Neural cell (in vitro differentiated cells): Measurements from ENCODE around the gene TSPAN4. TPM values are rescaled to one million over a fixed set of nuclear protein-coding genes. Genes with fewer than 3 reads are reported as not detected.

Source experiments
- H2AFZ ChIP-seq: fragments of 200-600, 300-800 bp; sonication (generic), shearing (Covaris generic); 2 replicates; pipeline ENCODE4 v1.6.0; 2014; ENCODE audit warnings: low read depth, mild to moderate bottlenecking, antibody characterized with exemption, low read length, moderate library complexity
- H3F3A ChIP-seq: fragments of 200-600 bp; shearing (Covaris generic); 2 replicates; pipeline ENCODE4 v1.6.1; 2016; ENCODE audit warnings: mild to moderate bottlenecking, moderate library complexity, mixed read lengths, antibody characterized with exemption, low read length; ENCODE audit not compliant: insufficient read depth, poor library complexity, severe bottlenecking
- H3K27ac ChIP-seq: fragments of 200-600, 300-800 bp; sonication (generic), shearing (Covaris generic); 2 replicates; pipeline ENCODE4 v1.5.1; 2014; ENCODE audit warnings: mild to moderate bottlenecking, low read length, moderate library complexity
- H3K27me3 ChIP-seq: fragments of 300-800, 200-600 bp; sonication (generic), shearing (Covaris generic); 2 replicates; pipeline ENCODE4 v1.6.0; 2014; ENCODE audit warnings: mild to moderate bottlenecking, low read depth, low read length, moderate library complexity; ENCODE audit not compliant: insufficient read depth
- H3K36me3 ChIP-seq: fragments of 300-800, 200-600 bp; sonication (generic), shearing (Covaris generic); 2 replicates; pipeline ENCODE4 v1.5.1; 2014; ENCODE audit warnings: mild to moderate bottlenecking, antibody characterized with exemption, low read length, moderate library complexity; ENCODE audit not compliant: insufficient read depth
- H3K4me2 ChIP-seq: fragments of 300-800, 200-600 bp; sonication (generic), shearing (Covaris generic); 2 replicates; pipeline ENCODE4 v1.6.0; 2014; ENCODE audit warnings: mild to moderate bottlenecking, low read length
- H3K4me3 ChIP-seq: fragments of 300-800, 200-600 bp; sonication (generic), shearing (Covaris generic); 2 replicates; pipeline ENCODE4 v1.5.1; 2014; ENCODE audit warnings: mild to moderate bottlenecking, low read length, moderate library complexity
- H3K79me2 ChIP-seq: fragments of 200-600 bp; shearing (Covaris generic); replicated peaks from 2 replicates; pipeline ENCODE4 v1.6.0; 2014; ENCODE audit warnings: mild to moderate bottlenecking, low read length, moderate library complexity; ENCODE audit not compliant: insufficient read depth
- H3K9ac ChIP-seq: fragments of 300-800, 200-600 bp; sonication (generic), shearing (Covaris generic); 2 replicates; pipeline ENCODE4 v1.6.1; 2016; ENCODE audit warnings: mild to moderate bottlenecking, low read length, mixed read lengths
- H3K9me2 ChIP-seq: fragments of 200-600 bp; shearing (Covaris generic); 2 replicates; pipeline ENCODE4 v1.6.1; 2016; ENCODE audit warnings: mild to moderate bottlenecking, low read length, mixed read lengths; ENCODE audit not compliant: insufficient read depth
- H3K9me3 ChIP-seq: fragments of 200-600, 300-800 bp; sonication (generic), shearing (Covaris generic); 2 replicates; pipeline ENCODE4 v1.6.1; 2016; ENCODE audit warnings: mild to moderate bottlenecking, mixed run types, low read length, moderate library complexity, mixed read lengths
- H4K20me1 ChIP-seq: fragments of 200-600 bp; shearing (Covaris generic); 2 replicates; pipeline ENCODE4 v1.6.1; 2016; ENCODE audit warnings: mild to moderate bottlenecking, mixed run types; ENCODE audit not compliant: insufficient read depth
- EP300 ChIP-seq: fragments of 450-650 bp; conservative IDR thresholded peaks from 2 replicates; pipeline ENCODE4 v1.6.1; 2014; ENCODE audit warnings: antibody characterized with exemption, mild to moderate bottlenecking, moderate library complexity; ENCODE audit not compliant: poor library complexity, severe bottlenecking
- EZH2 ChIP-seq: fragments of 200-600, 300-800 bp; shearing (Covaris generic), sonication (generic); IDR thresholded peaks from 2 replicates; pipeline ENCODE4 v1.6.1; 2014; ENCODE audit warnings: antibody characterized with exemption, low read length, borderline replicate concordance, mild to moderate bottlenecking; ENCODE audit not compliant: insufficient read depth, poor library complexity, severe bottlenecking
- MXI1 ChIP-seq: fragments of 450-650 bp; conservative IDR thresholded peaks from 2 replicates; pipeline ENCODE4 v1.6.1; 2014; ENCODE audit warnings: antibody characterized with exemption, mild to moderate bottlenecking; ENCODE audit not compliant: poor library complexity, severe bottlenecking
- POLR2AphosphoS5 ChIP-seq: IDR thresholded peaks from 2 replicates; pipeline ENCODE4 v1.6.1; 2012
- RAD21 ChIP-seq: fragments of 450-650 bp; conservative IDR thresholded peaks from 2 replicates; pipeline ENCODE4 v1.6.1; 2014; ENCODE audit warnings: antibody characterized with exemption, mild to moderate bottlenecking, moderate library complexity
- SMC3 ChIP-seq: fragments of 450-650 bp; conservative IDR thresholded peaks from 2 replicates; pipeline ENCODE4 v1.6.1; 2014; ENCODE audit warnings: antibody characterized with exemption, mild to moderate bottlenecking, moderate library complexity; ENCODE audit not compliant: poor library complexity
- TAF1 ChIP-seq: IDR thresholded peaks from 2 replicates; pipeline ENCODE4 v1.6.1; 2012; ENCODE audit warnings: low read depth
- polyA plus RNA-seq: library from polyadenylated mRNA; depleted of rRNA; stranded (reverse); fragments of >200 nt; gene quantifications from 2 replicates; pipeline ENCODE4 v1.2.3, GENCODE V29; 2014
- TF ChIP-seq, protein P1 (sequence below): fragments of 450-650 bp; IDR thresholded peaks from 2 replicates; pipeline ENCODE4 v1.5.1; 2014; ENCODE audit warnings: antibody characterized with exemption, mild to moderate bottlenecking, moderate library complexity; ENCODE audit not compliant: poor library complexity, severe bottlenecking
- TF ChIP-seq, protein P2 (sequence below): IDR thresholded peaks from 2 replicates; pipeline ENCODE4 v1.6.1; 2012; ENCODE audit warnings: borderline replicate concordance

TSPAN4 gene
- polyA plus RNA-seq, 1 donor from 2014 or later, result 68.1 TPM

DNA sequence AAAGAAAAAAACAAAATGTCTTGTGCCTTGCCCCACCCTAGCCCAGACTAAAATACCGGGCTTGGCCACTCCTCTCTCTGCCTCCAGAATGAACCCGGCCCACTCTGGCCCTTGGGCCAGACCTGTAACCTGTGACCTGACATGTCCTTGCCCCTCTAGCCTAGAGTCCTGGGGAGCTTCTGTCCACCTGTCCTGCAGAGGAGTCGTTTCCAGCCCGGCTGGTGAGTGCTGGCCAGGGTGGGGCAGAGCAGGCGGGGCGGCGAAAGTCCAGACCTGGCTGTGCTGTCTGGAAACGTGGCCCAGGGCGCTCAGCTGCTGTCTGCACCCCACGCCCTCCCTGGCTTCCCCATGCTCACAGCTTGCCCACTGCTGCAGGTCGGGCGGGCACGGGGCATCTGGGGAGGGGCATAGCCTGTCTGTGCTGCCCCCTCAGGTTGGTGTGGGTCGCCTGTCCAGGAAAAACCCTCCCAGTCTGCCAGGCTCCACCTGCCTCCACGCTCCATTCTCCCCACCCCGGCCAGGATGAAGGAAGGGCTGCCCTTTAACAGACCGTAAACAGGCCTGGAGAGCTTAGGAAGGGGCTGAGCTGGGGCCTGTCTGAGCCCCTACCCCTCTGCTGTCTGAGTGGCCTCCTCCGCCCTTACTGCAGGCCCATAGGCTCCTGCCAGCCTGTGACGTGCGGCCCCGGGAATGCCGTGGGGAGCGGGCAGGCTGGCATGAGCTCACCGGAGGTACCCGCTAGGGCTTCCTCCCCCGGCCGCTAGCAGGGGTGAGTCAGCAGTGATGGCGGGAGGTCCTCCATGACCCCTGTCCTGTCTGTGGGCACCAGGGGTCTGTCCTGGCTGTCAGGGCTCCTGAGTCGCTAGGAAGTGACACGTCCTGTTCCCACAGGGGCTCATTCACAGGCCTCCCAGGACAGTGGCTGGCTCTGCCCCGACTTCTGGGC lies 8.0 kb upstream of the TSPAN4 start:
- no peak overlapping the region for H3K4me2 ChIP-seq
- no peaks in the 10 kb centered on the region for H3K36me3 ChIP-seq
- H3K9me3 ChIP-seq, result no peaks in the 10 kb centered on the region
- no peak overlapping the region for H3K4me3 ChIP-seq
- no peak overlapping the region for H3K9ac ChIP-seq
- H3K79me2 ChIP-seq, result no peaks in the 10 kb centered on the region
- H3K27ac ChIP-seq, result no peak overlapping the region
- no peaks in the 10 kb centered on the region for H3F3A ChIP-seq
- H3K9me2 ChIP-seq, result no peaks in the 10 kb centered on the region
- H2AFZ ChIP-seq, result no peak overlapping the region
- peaks cover 16% of the 10 kb centered on the region for H3K27me3 ChIP-seq
- no peaks in the 10 kb centered on the region for H4K20me1 ChIP-seq
- TF ChIP-seq SMC3 (no peak), RAD21 (no peak), POLR2AphosphoS5 (no peak), EZH2 (no peak), MXI1 (no peak), EP300 (no peak), TAF1 (no peak)
- TF ChIP-seq, protein P1, sequence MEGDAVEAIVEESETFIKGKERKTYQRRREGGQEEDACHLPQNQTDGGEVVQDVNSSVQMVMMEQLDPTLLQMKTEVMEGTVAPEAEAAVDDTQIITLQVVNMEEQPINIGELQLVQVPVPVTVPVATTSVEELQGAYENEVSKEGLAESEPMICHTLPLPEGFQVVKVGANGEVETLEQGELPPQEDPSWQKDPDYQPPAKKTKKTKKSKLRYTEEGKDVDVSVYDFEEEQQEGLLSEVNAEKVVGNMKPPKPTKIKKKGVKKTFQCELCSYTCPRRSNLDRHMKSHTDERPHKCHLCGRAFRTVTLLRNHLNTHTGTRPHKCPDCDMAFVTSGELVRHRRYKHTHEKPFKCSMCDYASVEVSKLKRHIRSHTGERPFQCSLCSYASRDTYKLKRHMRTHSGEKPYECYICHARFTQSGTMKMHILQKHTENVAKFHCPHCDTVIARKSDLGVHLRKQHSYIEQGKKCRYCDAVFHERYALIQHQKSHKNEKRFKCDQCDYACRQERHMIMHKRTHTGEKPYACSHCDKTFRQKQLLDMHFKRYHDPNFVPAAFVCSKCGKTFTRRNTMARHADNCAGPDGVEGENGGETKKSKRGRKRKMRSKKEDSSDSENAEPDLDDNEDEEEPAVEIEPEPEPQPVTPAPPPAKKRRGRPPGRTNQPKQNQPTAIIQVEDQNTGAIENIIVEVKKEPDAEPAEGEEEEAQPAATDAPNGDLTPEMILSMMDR, result no peak
- TF ChIP-seq, protein P2, sequence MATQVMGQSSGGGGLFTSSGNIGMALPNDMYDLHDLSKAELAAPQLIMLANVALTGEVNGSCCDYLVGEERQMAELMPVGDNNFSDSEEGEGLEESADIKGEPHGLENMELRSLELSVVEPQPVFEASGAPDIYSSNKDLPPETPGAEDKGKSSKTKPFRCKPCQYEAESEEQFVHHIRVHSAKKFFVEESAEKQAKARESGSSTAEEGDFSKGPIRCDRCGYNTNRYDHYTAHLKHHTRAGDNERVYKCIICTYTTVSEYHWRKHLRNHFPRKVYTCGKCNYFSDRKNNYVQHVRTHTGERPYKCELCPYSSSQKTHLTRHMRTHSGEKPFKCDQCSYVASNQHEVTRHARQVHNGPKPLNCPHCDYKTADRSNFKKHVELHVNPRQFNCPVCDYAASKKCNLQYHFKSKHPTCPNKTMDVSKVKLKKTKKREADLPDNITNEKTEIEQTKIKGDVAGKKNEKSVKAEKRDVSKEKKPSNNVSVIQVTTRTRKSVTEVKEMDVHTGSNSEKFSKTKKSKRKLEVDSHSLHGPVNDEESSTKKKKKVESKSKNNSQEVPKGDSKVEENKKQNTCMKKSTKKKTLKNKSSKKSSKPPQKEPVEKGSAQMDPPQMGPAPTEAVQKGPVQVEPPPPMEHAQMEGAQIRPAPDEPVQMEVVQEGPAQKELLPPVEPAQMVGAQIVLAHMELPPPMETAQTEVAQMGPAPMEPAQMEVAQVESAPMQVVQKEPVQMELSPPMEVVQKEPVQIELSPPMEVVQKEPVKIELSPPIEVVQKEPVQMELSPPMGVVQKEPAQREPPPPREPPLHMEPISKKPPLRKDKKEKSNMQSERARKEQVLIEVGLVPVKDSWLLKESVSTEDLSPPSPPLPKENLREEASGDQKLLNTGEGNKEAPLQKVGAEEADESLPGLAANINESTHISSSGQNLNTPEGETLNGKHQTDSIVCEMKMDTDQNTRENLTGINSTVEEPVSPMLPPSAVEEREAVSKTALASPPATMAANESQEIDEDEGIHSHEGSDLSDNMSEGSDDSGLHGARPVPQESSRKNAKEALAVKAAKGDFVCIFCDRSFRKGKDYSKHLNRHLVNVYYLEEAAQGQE, result no peak

DNA sequence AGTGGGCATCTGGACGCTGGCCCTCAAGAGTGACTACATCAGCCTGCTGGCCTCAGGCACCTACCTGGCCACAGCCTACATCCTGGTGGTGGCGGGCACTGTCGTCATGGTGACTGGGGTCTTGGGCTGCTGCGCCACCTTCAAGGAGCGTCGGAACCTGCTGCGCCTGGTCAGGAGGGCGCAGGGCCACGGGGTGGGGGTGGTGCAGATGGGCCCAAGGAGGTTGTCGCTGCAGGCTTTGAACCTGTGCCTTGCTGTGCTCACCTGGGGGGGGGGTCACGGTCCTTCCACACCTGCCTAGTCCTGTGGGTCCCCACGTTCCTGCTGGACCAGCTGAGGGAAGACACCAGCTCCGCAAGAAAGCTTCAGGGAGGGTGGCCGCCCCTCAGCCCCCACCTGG lies 6.4 kb upstream of the TSPAN4 start:
- no peaks in the 10 kb centered on the region for H4K20me1 ChIP-seq

More for the DNA sequence above, 6.4 kb upstream of the TSPAN4 start:
- no peaks in the 10 kb centered on the region for H3K36me3 ChIP-seq
- no peak overlapping the region for H3K4me2 ChIP-seq
- no peak overlapping the region for H2AFZ ChIP-seq
- H3F3A ChIP-seq, result no peaks in the 10 kb centered on the region
- no peaks in the 10 kb centered on the region for H3K9me3 ChIP-seq
- peaks cover 2% of the 10 kb centered on the region for H3K79me2 ChIP-seq
- H3K9ac ChIP-seq, result no peak overlapping the region
- H3K27ac ChIP-seq, result no peak overlapping the region
- H3K9me2 ChIP-seq, result no peaks in the 10 kb centered on the region
- H3K4me3 ChIP-seq, result no peak overlapping the region
- no peak for TF ChIP-seq RAD21
- H3K27me3 ChIP-seq, result peaks cover 1% of the 10 kb centered on the region
